Measurements from ENCODE around the gene CALHM2. TPM values are rescaled to one million over a fixed set of nuclear protein-coding genes. Genes with fewer than 3 reads are reported as not detected.
A peak's percentile ranks its signal among the peaks of the same experiment; 100 is the strongest.
"Not testable (repeated sequence)": the region's sequence is repeated elsewhere in the genome, so short reads cannot be mapped to it uniquely, and the experiment has no call there.

The CALHM2 gene
- total and polyA plus RNA-seq, 7 experiments from 2014 or later: 2.0 to 67.2 (median 19.2) TPM

- ATAC-seq; H3K4me1 Mint-ChIP-seq; H3K9me3 Mint-ChIP-seq; H3K4me1 ChIP-seq (ENCODE audit: control insufficient read depth in 2 of 2, insufficient read depth in 2 of 2, low read length in 2 of 2); H3K27ac ChIP-seq (ENCODE audit: low read depth, low read length); H3K4me3 ChIP-seq (ENCODE audit: low read length); H3K27me3 ChIP-seq (ENCODE audit: control insufficient read depth in 2 of 2, insufficient read depth in 2 of 2, low read length in 2 of 2); H3K9me3 ChIP-seq (ENCODE audit: control insufficient read depth in 2 of 3, low read length in 3 of 3); H3K27ac Mint-ChIP-seq; H3K4me3 Mint-ChIP-seq; DNase-seq; H3K27me3 Mint-ChIP-seq: not testable (repeated sequence)
- H3K36me3 Mint-ChIP-seq: peaks cover 27 to 69% (median 50%) of the 10 kb centered on the region in 5 donors
- intact Hi-C loops (cut with micrococcal nuclease): loop anchor here (1.0 to 5.0 kb wide), 5 partner anchors 35 to 269 kb away; partner anchors contain the start of gene CALHM2 (in 1 of the 2)
- ChIA-PET CTCF (interaction anchor here (0.7 to 7.0 kb wide), 11 partner anchors 10 to 82 kb away, joined by 3 to 99 read pairs (median 4); partner anchors contain the start of genes CALHM2 and NEURL1), POLR2A (interaction anchor here (0.6 to 0.8 kb wide), 2 partner anchors 77 to 129 kb away, joined by 3 read pairs; no protein-coding TSS in a partner anchor)
- H3K36me3 ChIP-seq (ENCODE audit: control insufficient read depth in 2 of 3, insufficient read depth in 3 of 3, low read length in 3 of 3): peaks cover 48 to 94% (median 49%) of the 10 kb centered on the region in 3 experiments
Measured at GRCh38 chr10:103417148-103417469, 35.1 kb downstream of the CALHM2 start.

- Mint-ChIP-seq H3K27me3 (no peaks in the 10 kb centered on the region), H3K27ac (no peak overlapping the region), H3K9me3 (no peaks in the 10 kb centered on the region), H3K4me3 (no peak overlapping the region), H3K36me3 (peaks cover 27 to 69% (median 50%) of the 10 kb centered on the region in 5 donors), H3K4me1 (peaks cover 0 to 6% (median 0%) of the 10 kb centered on the region in 7 donors)
- H3K9me3 ChIP-seq (ENCODE audit: control insufficient read depth in 2 of 3, low read length in 3 of 3): no peaks in the 10 kb centered on the region
- H3K27me3 ChIP-seq (ENCODE audit: control insufficient read depth in 2 of 2, insufficient read depth in 2 of 2, low read length in 2 of 2): no peaks in the 10 kb centered on the region
- DNase-seq: peak; percentile 29 to 62 (median 52)
- H3K4me3 ChIP-seq (ENCODE audit: low read length): no peak overlapping the region
- peaks cover 48 to 96% (median 49%) of the 10 kb centered on the region in 3 experiments for H3K36me3 ChIP-seq (ENCODE audit: control insufficient read depth in 2 of 3, insufficient read depth in 3 of 3, low read length in 3 of 3)
- POLR2A ChIA-PET: interaction anchor here (0.5 to 0.9 kb wide), 3 partner anchors 69 to 78 kb away, joined by 3 to 4 read pairs (median 3); no protein-coding TSS in a partner anchor
- intact Hi-C loops (cut with micrococcal nuclease): loop anchor here (1.0 to 5.0 kb wide), 5 partner anchors 36 to 270 kb away; partner anchors contain the start of gene CALHM2 (in 1 of the 2)
- no peaks in the 10 kb centered on the region for H3K4me1 ChIP-seq (ENCODE audit: control insufficient read depth in 2 of 2, insufficient read depth in 2 of 2, low read length in 2 of 2)
- H3K27ac ChIP-seq (ENCODE audit: low read depth, low read length): no peak overlapping the region
- ATAC-seq: peak; percentile 64
- CTCF ChIA-PET: interaction anchor here (0.7 to 7.0 kb wide), 12 partner anchors 10 to 82 kb away, joined by 3 to 99 read pairs (median 4); partner anchors contain the start of genes CALHM2 and NEURL1
Measured at GRCh38 chr10:103416436-103417147, 35.6 kb downstream of the CALHM2 start.

GRCh38 chr10:103415581-103415980 is 36.6 kb downstream of the CALHM2 start:
- H3K9me3 Mint-ChIP-seq: no peaks in the 10 kb centered on the region
- H3K4me1 ChIP-seq (ENCODE audit: control insufficient read depth in 2 of 2, insufficient read depth in 2 of 2, low read length in 2 of 2): no peaks in the 10 kb centered on the region
- H3K36me3 ChIP-seq (ENCODE audit: control insufficient read depth in 2 of 3, insufficient read depth in 3 of 3, low read length in 3 of 3): peaks cover 48 to 91% (median 49%) of the 10 kb centered on the region in 3 experiments
- no peak overlapping the region for H3K27ac Mint-ChIP-seq
- H3K27ac ChIP-seq (ENCODE audit: low read depth, low read length): no peak overlapping the region
- CTCF ChIA-PET: interaction anchor here (0.6 to 7.0 kb wide), 11 partner anchors 15 to 78 kb away, joined by 3 to 99 read pairs (median 4); partner anchors contain the start of genes CALHM2, CALHM3 and NEURL1
- H3K4me3 Mint-ChIP-seq: no peak overlapping the region
- no peaks in the 10 kb centered on the region for H3K9me3 ChIP-seq (ENCODE audit: control insufficient read depth in 2 of 3, low read length in 3 of 3)
- H3K36me3 Mint-ChIP-seq: peaks cover 24 to 64% (median 46%) of the 10 kb centered on the region in 5 donors
- peaks cover 0 to 6% (median 0%) of the 10 kb centered on the region in 7 donors for H3K4me1 Mint-ChIP-seq
- H3K27me3 ChIP-seq (ENCODE audit: control insufficient read depth in 2 of 2, insufficient read depth in 2 of 2, low read length in 2 of 2): no peaks in the 10 kb centered on the region
- POLR2A ChIA-PET: interaction anchor here (0.5 to 0.9 kb wide), 2 partner anchors 70 to 73 kb away, joined by 3 to 4 read pairs; no protein-coding TSS in a partner anchor
- ATAC-seq: no peak
- intact Hi-C loops (cut with micrococcal nuclease): loop anchor here in 1 of 2 donors (5.0 kb wide), 1 partner anchor 37 kb away; the partner anchor contains the start of gene CALHM2
- DNase-seq: no peak
- no peaks in the 10 kb centered on the region for H3K27me3 Mint-ChIP-seq
- H3K4me3 ChIP-seq (ENCODE audit: low read length): no peak overlapping the region

GRCh38 chr10:103413564-103413963 is 38.6 kb downstream of the CALHM2 start:
- no peak for ATAC-seq

GRCh38 chr10:103397191-103397825 is 54.9 kb downstream of the CALHM2 start:
- Mint-ChIP-seq H3K4me1 (peaks cover 42 to 68% (median 62%) of the 10 kb centered on the region in 7 donors), H3K27ac (peak overlapping the region; percentile 89 to 97 (median 96)), H3K4me3 (peak overlapping the region; percentile 91 to 99 (median 99)), H3K27me3 (no peaks in the 10 kb centered on the region), H3K36me3 (peaks cover 0 to 22% (median 9%) of the 10 kb centered on the region in 5 donors), H3K9me3 (no peaks in the 10 kb centered on the region)
- H3K27me3 ChIP-seq (ENCODE audit: control insufficient read depth in 2 of 2, insufficient read depth in 2 of 2, low read length in 2 of 2): no peaks in the 10 kb centered on the region
- no peak for ATAC-seq
- ChIA-PET POLR2A (interaction anchor here (0.6 to 3.5 kb wide), 3 partner anchors 10 to 479 kb away, joined by 4 to 24 read pairs (median 11); partner anchors contain the start of genes CNNM2 and TAF5), CTCF (interaction anchor here (0.6 kb wide), 1 partner anchor 95 kb away, joined by 3 read pairs; no protein-coding TSS in a partner anchor)
- no peaks in the 10 kb centered on the region for H3K9me3 ChIP-seq (ENCODE audit: control insufficient read depth in 2 of 3, low read length in 3 of 3)
- H3K4me3 ChIP-seq (ENCODE audit: low read length): peak overlapping the region; percentile 91
- peaks cover 6 to 42% (median 21%) of the 10 kb centered on the region in 3 experiments for H3K36me3 ChIP-seq (ENCODE audit: control insufficient read depth in 2 of 3, insufficient read depth in 3 of 3, low read length in 3 of 3)
- H3K27ac ChIP-seq (ENCODE audit: low read depth, low read length): peak overlapping the region; percentile 87
- peak in 1 of 9 donors; percentile 2 for DNase-seq
- intact Hi-C loops (cut with micrococcal nuclease): loop anchor here in 1 of 2 donors (10.0 kb wide), 1 partner anchor 867 kb away; the partner anchor contains the start of gene GSTO2
- H3K4me1 ChIP-seq (ENCODE audit: control insufficient read depth in 2 of 2, insufficient read depth in 2 of 2, low read length in 2 of 2): peaks cover 25 to 33% of the 10 kb centered on the region in 2 donors

More at GRCh38 chr10:103413564-103413963, 38.6 kb downstream of the CALHM2 start:
- H3K27ac Mint-ChIP-seq: no peak overlapping the region
- H3K36me3 Mint-ChIP-seq: peaks cover 28 to 59% (median 46%) of the 10 kb centered on the region in 5 donors
- no peaks in the 10 kb centered on the region for H3K9me3 ChIP-seq (ENCODE audit: control insufficient read depth in 2 of 3, low read length in 3 of 3)
- no peak overlapping the region for H3K4me3 Mint-ChIP-seq
- H3K9me3 Mint-ChIP-seq: no peaks in the 10 kb centered on the region
- H3K27ac ChIP-seq (ENCODE audit: low read depth, low read length): no peak overlapping the region
- no peaks in the 10 kb centered on the region for H3K27me3 ChIP-seq (ENCODE audit: control insufficient read depth in 2 of 2, insufficient read depth in 2 of 2, low read length in 2 of 2)
- CTCF ChIA-PET: interaction anchor here (7.0 kb wide), 1 partner anchor 72 kb away, joined by 99 read pairs; no protein-coding TSS in a partner anchor
- H3K4me3 ChIP-seq (ENCODE audit: low read length): no peak overlapping the region
- H3K4me1 Mint-ChIP-seq: peaks cover 0 to 6% (median 0%) of the 10 kb centered on the region in 7 donors
- POLR2A ChIA-PET: interaction anchor here (1.0 kb wide), 1 partner anchor 46 kb away, joined by 4 read pairs; no protein-coding TSS in a partner anchor
- no peaks in the 10 kb centered on the region for H3K4me1 ChIP-seq (ENCODE audit: control insufficient read depth in 2 of 2, insufficient read depth in 2 of 2, low read length in 2 of 2)
- no peak for DNase-seq
- H3K36me3 ChIP-seq (ENCODE audit: control insufficient read depth in 2 of 3, insufficient read depth in 3 of 3, low read length in 3 of 3): peaks cover 35 to 86% (median 38%) of the 10 kb centered on the region in 3 experiments
- intact Hi-C loops (cut with micrococcal nuclease): no loop called here
- no peaks in the 10 kb centered on the region for H3K27me3 Mint-ChIP-seq

- Mint-ChIP-seq H3K4me1 (peaks cover 42 to 68% (median 62%) of the 10 kb centered on the region in 7 donors), H3K27ac (peak overlapping the region; percentile 89 to 97 (median 96)), H3K9me3 (no peaks in the 10 kb centered on the region), H3K36me3 (peaks cover 0 to 22% (median 9%) of the 10 kb centered on the region in 5 donors), H3K4me3 (peak overlapping the region; percentile 91 to 99 (median 99)), H3K27me3 (no peaks in the 10 kb centered on the region)
- ChIA-PET POLR2A (interaction anchor here (0.6 to 3.5 kb wide), 3 partner anchors 10 to 479 kb away, joined by 4 to 24 read pairs (median 11); partner anchors contain the start of genes CNNM2 and TAF5), CTCF (interaction anchor here (0.6 kb wide), 1 partner anchor 751 kb away, joined by 7 read pairs; no protein-coding TSS in a partner anchor)
- peak overlapping the region; percentile 91 for H3K4me3 ChIP-seq (ENCODE audit: low read length)
- peaks cover 6 to 41% (median 17%) of the 10 kb centered on the region in 3 experiments for H3K36me3 ChIP-seq (ENCODE audit: control insufficient read depth in 2 of 3, insufficient read depth in 3 of 3, low read length in 3 of 3)
- H3K27ac ChIP-seq (ENCODE audit: low read depth, low read length): peak overlapping the region; percentile 87
- H3K4me1 ChIP-seq (ENCODE audit: control insufficient read depth in 2 of 2, insufficient read depth in 2 of 2, low read length in 2 of 2): peaks cover 25 to 33% of the 10 kb centered on the region in 2 donors
- DNase-seq (no peak), ATAC-seq (no peak)
- H3K9me3 ChIP-seq (ENCODE audit: control insufficient read depth in 2 of 3, low read length in 3 of 3): no peaks in the 10 kb centered on the region
- no peaks in the 10 kb centered on the region for H3K27me3 ChIP-seq (ENCODE audit: control insufficient read depth in 2 of 2, insufficient read depth in 2 of 2, low read length in 2 of 2)
- intact Hi-C loops (cut with micrococcal nuclease): loop anchor here (1.0 to 10.0 kb wide), 6 partner anchors 28 to 894 kb away; partner anchors contain the start of genes CNNM2 (in 2 of the 2), PCGF6 (in 2 of the 2), ACTR1A (in 1 of the 2) and BORCS7 (in 1 of the 2)
Measured at GRCh38 chr10:103396789-103397087, 55.4 kb downstream of the CALHM2 start.

Data from naive thymus-derived CD4-positive, alpha-beta T cell (primary cell).